SK-N-SH treated with all-trans-retinoic acid at 6 μM for 48 hours (cell line): ENCODE data around the gene NIP7.

Experiments
- ATAC-seq: fragments of 200-7000 bp; cut with Tn5 transposase; 3 replicates; pipeline ENCODE4 v1.9.1; 2020; ENCODE audit warnings: mild to moderate bottlenecking, moderate library complexity
- ZNF565 ChIP-seq: fragments of 450-650 bp; formaldehyde crosslinking; conservative IDR thresholded peaks from 2 replicates; pipeline ENCODE4 v1.5.0; 2020; ENCODE audit warnings: low read depth, mild to moderate bottlenecking, moderate library complexity
- TF ChIP-seq, protein P1 (sequence below): fragments of 250-450 bp; sonication (Bioruptor Pico); IDR thresholded peaks from 2 replicates; pipeline ENCODE4 v1.8.0; 2020; ENCODE audit warnings: mild to moderate bottlenecking, moderate library complexity, borderline replicate concordance

NIP7 gene

DNA sequence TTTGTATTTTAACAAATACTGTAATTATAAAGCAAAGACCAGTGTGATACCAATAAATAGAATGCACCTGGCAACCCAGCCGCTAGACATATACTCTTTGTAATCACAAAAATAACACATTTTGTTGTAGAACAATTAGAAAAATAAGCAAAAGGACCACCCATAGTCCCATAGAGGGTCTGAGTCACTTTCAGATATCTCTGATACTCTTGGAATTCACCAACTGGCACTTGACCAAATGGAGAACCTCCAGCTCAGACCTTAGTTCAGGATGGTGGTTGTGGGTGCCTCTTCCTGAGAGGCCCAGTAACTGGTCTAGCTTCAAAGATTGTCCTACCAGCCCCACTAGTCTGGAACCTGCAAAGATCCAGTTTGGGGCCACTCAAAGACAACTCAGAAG is 47.0 kb downstream of the NIP7 start:
- no peak for ATAC-seq
- TF ChIP-seq, protein P1, sequence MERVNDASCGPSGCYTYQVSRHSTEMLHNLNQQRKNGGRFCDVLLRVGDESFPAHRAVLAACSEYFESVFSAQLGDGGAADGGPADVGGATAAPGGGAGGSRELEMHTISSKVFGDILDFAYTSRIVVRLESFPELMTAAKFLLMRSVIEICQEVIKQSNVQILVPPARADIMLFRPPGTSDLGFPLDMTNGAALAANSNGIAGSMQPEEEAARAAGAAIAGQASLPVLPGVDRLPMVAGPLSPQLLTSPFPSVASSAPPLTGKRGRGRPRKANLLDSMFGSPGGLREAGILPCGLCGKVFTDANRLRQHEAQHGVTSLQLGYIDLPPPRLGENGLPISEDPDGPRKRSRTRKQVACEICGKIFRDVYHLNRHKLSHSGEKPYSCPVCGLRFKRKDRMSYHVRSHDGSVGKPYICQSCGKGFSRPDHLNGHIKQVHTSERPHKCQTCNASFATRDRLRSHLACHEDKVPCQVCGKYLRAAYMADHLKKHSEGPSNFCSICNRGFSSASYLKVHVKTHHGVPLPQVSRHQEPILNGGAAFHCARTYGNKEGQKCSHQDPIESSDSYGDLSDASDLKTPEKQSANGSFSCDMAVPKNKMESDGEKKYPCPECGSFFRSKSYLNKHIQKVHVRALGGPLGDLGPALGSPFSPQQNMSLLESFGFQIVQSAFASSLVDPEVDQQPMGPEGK (CRISPR knock-in tag), result no peak
- TF ChIP-seq ZNF565 (CRISPR knock-in tag), result no peak
